GM12878 (cell line): ENCODE results near the gene TDRD9. TPM values are rescaled to one million over a fixed set of nuclear protein-coding genes. Genes with fewer than 3 reads are reported as not detected.

Experiments
- ATAC-seq: fragments of 200-7000 bp; cut with Tn5 transposase; 3 replicates; pipeline ENCODE4 v1.9.1; 2020; ENCODE audit warnings: mild to moderate bottlenecking, moderate library complexity
- BruUV-seq: library from RNA; stranded (reverse); fragments of 400-500 nt; replicated peaks from 2 replicates; lab custom pipeline; 2021; lab: Mats Ljungman, UMichigan
- CTCF ChIA-PET: fragments of 300-600 bp; sonication (Branson Sonifier 250); formaldehyde crosslinking; extraction: SDS; loops from one replicate; lab custom pipeline; 2021; ENCODE audit warnings: inconsistent platforms; lab: Yijun Ruan, JAX
- POLR2A ChIA-PET: fragments of 350-600 bp; formaldehyde crosslinking; extraction: SDS; loops from one replicate; lab custom pipeline; 2021; ENCODE audit warnings: inconsistent platforms; lab: Charles Lee
- RAD21 ChIA-PET: fragments of 300-600 bp; sonication (Branson Sonifier 250); formaldehyde crosslinking; loops from one replicate; lab custom pipeline; 2023; ENCODE audit warnings: antibody characterized with exemption; ENCODE audit not compliant: unreplicated experiment; lab: Charles Lee
- SMC1A ChIA-PET: fragments of 300-600 bp; sonication (Branson Sonifier 250); formaldehyde crosslinking; loops from one replicate; lab custom pipeline; 2023; ENCODE audit not compliant: unreplicated experiment, uncharacterized antibody; lab: Charles Lee
- DNase-seq: peaks from one replicate; pipeline ENCODE4 v3.0.0-alpha.2; 2011; ENCODE audit warnings: low read depth, low spot score
- FAIRE-seq: peaks from 3 replicates; lab custom pipeline; 2011; peaks lifted over from hg19 to GRCh38; lab: Jason Lieb, UNC
- H2AFZ ChIP-seq: 2 replicates; pipeline ENCODE4 v1.6.0; 2011; ENCODE audit warnings: low read depth, low read length, control low read depth; ENCODE audit not compliant: control insufficient read depth
- H3K27ac ChIP-seq: 2 replicates; pipeline ENCODE4 v1.5.1; 2011; ENCODE audit warnings: control low read depth; ENCODE audit not compliant: control insufficient read depth, insufficient read depth
- H3K27me3 ChIP-seq, 2 experiments: replicated peaks in 1 of 2; 2 replicates each; pipeline versions ENCODE4 v1.6.0 to v1.6.1; 2011; ENCODE audit warnings: low read length in 1 of 2; ENCODE audit not compliant: control insufficient read depth in 2 of 2, insufficient read depth in 2 of 2
- H3K36me3 ChIP-seq, 2 experiments: 2 replicates each; pipeline ENCODE4 v1.5.1; 2011; ENCODE audit warnings: low read length in 1 of 2; ENCODE audit not compliant: control insufficient read depth in 2 of 2, insufficient read depth in 2 of 2
- H3K4me1 ChIP-seq: 2 replicates; pipeline ENCODE4 v1.6.1; 2011; ENCODE audit warnings: mild to moderate bottlenecking, low read length, moderate library complexity, mixed read lengths; ENCODE audit not compliant: control insufficient read depth, insufficient read depth
- H3K4me2 ChIP-seq: 2 replicates; pipeline ENCODE4 v1.6.0; 2011; ENCODE audit warnings: control low read depth; ENCODE audit not compliant: control insufficient read depth, insufficient read depth
- H3K4me3 ChIP-seq: fragments of 200-600 bp; sonication (generic); 2 replicates; pipeline ENCODE4 v1.5.1; 2016
- H3K79me2 ChIP-seq: 2 replicates; pipeline ENCODE4 v1.6.0; 2011; ENCODE audit warnings: low read length; ENCODE audit not compliant: control insufficient read depth, insufficient read depth
- H3K9ac ChIP-seq: 2 replicates; pipeline ENCODE4 v1.8.0; 2011; ENCODE audit warnings: low read length, control low read depth, mixed read lengths; ENCODE audit not compliant: control insufficient read depth, insufficient read depth
- H3K9me3 ChIP-seq: replicated peaks from 3 replicates; pipeline ENCODE4 v1.5.1; 2011; ENCODE audit warnings: mild to moderate bottlenecking, low read length; ENCODE audit not compliant: control insufficient read depth, insufficient read depth
- H4K20me1 ChIP-seq: 2 replicates; pipeline ENCODE4 v1.6.0; 2011; ENCODE audit not compliant: control insufficient read depth, insufficient read depth
- BMI1 ChIP-seq: fragments of 450-650 bp; IDR thresholded peaks from 2 replicates; pipeline ENCODE4 v1.6.1; 2016; ENCODE audit warnings: mild to moderate bottlenecking, moderate library complexity, borderline replicate concordance
- RAD21 ChIP-seq: IDR thresholded peaks from 2 replicates; pipeline ENCODE4 v1.6.1; 2011; ENCODE audit warnings: mild to moderate bottlenecking, low read depth, low read length, moderate library complexity; ENCODE audit not compliant: insufficient read depth
- RAD51 ChIP-seq: fragments of 450-650 bp; IDR thresholded peaks from 2 replicates; pipeline ENCODE4 v1.6.1; 2016; ENCODE audit warnings: moderate library complexity, mild to moderate bottlenecking, inconsistent platforms
- RELB ChIP-seq: fragments of 450-650 bp; IDR thresholded peaks from 2 replicates; pipeline ENCODE4 v1.6.1; 2017; ENCODE audit warnings: low read depth, mild to moderate bottlenecking, moderate library complexity
- RFX5 ChIP-seq: IDR thresholded peaks from 2 replicates; pipeline ENCODE4 v1.6.1; 2011; ENCODE audit warnings: low read depth, low read length, improper control_type of control experiment
- SREBF1 ChIP-seq: IDR thresholded peaks from 2 replicates; pipeline ENCODE4 v1.6.1; 2012; ENCODE audit warnings: mild to moderate bottlenecking, low read length
- TARDBP ChIP-seq: IDR thresholded peaks from 2 replicates; pipeline ENCODE4 v1.6.1; 2016; ENCODE audit warnings: borderline replicate concordance
- TBL1XR1 ChIP-seq: IDR thresholded peaks from 2 replicates; pipeline ENCODE4 v1.6.1; 2012; ENCODE audit warnings: low read depth, low read length, improper control_type of control experiment
- WGBS: methylation state at CpG from one replicate; pipeline ENCODE4 v1.1.6; 2016; ENCODE audit warnings: low lambda C conversion rate; ENCODE audit not compliant: insufficient replicate concordance, insufficient coverage; ENCODE audit errors: missing lambda C conversion rate; 5-methylcytosine and 5-hydroxymethylcytosine counted together
- in situ Hi-C: fragments of 300-500 bp; cut with MboI; formaldehyde crosslinking; loops from 9 replicates; pipeline ENCODE4 v1.14.3; 2018; ENCODE audit warnings: mixed read lengths
- intact Hi-C: fragments of 100-400 bp; cut with micrococcal nuclease; formaldehyde crosslinking; loops from one replicate; pipeline ENCODE4 v1.14.2; 2022; ENCODE audit not compliant: unreplicated experiment
- polyA plus RNA-seq, 11 experiments: library from polyadenylated mRNA; depleted of rRNA in 4 of 11; unstranded in 6 of 11; stranded (reverse) in 5 of 11; fragments of >200 nt; fragmentation: Nextera tagmentation in 4 of 11; fragmentation: Illumina TruSeq in 1 of 11; extraction: Ambion mirVana in 4 of 11; extraction: Trizol in 1 of 11; gene quantifications; 1 replicate in 1 of 11; 2 replicates in 10 of 11; pipeline versions ENCODE4 v1.2.1 to v1.2.3, GENCODE V29; 2011 to 2016; ENCODE audit warnings: inconsistent platforms in 2 of 11, missing spikeins in 2 of 11, low read depth in 1 of 11
- total RNA-seq, 4 experiments: library from RNA; depleted of rRNA in 3 of 4; stranded (reverse); fragments of >200 nt in 3 of 4; fragmentation: Illumina TruSeq in 1 of 4; extraction: Trizol in 1 of 4; gene quantifications; 2 replicates each; pipeline versions ENCODE4 v1.2.1 to v1.2.3, GENCODE V29; 2013 to 2021

The TDRD9 gene
- total and polyA plus RNA-seq, 10 of the 15 experiments (the other 5 are each of a cell fraction or from before 2014, with no cell fraction given), result 0.12 TPM; not detected in 9

- no peak for DNase-seq
- no peak overlapping the region for H3K9ac ChIP-seq
Observed at GRCh38 chr14:104081261-104081835, 153.1 kb downstream of the TDRD9 start.

More at GRCh38 chr14:104081261-104081835, 153.1 kb downstream of the TDRD9 start:
- H3K27ac ChIP-seq, result no peak overlapping the region
- CTCF ChIA-PET, result no interaction called here
- POLR2A ChIA-PET, result no interaction called here
- in situ Hi-C loops, result no loop called here
- H3K4me1 ChIP-seq, result no peaks in the 10 kb centered on the region; the same call in 1 of the 2 replicates
- no peaks in the 10 kb centered on the region for H4K20me1 ChIP-seq
- BruUV-seq, result no TSS peak
- WGBS, result 49% methylated on average over 17 of the region's 17 CpGs
- H3K4me2 ChIP-seq, result no peak overlapping the region
- no peaks in the 10 kb centered on the region for H3K27me3 ChIP-seq
- TF ChIP-seq RFX5 (no peak), TARDBP (no peak), BMI1 (no peak), RELB (no peak), RAD21 (no peak), RAD51 (no peak), SREBF1 (no peak), TBL1XR1 (no peak)
- H2AFZ ChIP-seq, result no peak overlapping the region
- H3K4me3 ChIP-seq, result no peak overlapping the region
- SMC1A ChIA-PET, result no interaction called here
- intact Hi-C loops, result no loop called here
- H3K79me2 ChIP-seq, result no peaks in the 10 kb centered on the region
- FAIRE-seq, result no peak
- ATAC-seq, result no peak
- no peaks in the 10 kb centered on the region for H3K9me3 ChIP-seq
- RAD21 ChIA-PET, result no interaction called here
- H3K36me3 ChIP-seq, result no peaks in the 10 kb centered on the region
